ENCODE measurements around the gene CACHD1.

Gene CACHD1

DNA sequence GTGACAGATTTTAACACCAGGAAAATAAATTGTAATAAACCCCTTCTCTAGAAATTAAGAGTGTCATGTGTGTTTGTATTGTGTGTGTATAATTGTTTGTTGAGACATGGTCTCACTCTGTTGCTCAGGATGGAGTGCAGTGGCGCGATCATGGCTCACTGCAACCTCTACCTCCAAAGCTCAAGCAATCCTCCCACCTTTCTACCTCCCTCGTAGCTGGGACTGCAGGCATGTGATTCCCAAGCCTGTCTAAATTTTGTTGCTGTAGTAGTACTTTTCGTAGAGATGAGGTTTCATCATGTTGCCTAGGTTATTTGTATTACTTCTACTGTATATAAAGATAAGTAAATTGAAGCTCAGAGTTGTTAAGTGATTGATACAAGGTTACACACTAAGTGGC is 206.5 kb downstream of the CACHD1 start:
- no peaks in the 10 kb centered on the region for H3K9me3 ChIP-seq
- DNase-seq: no peak
- H3K4me1 ChIP-seq: no peaks in the 10 kb centered on the region
- no peak for TF ChIP-seq CTCF (IDR thresholded peaks at IDR 0.05)
- no peak overlapping the region for H3K27ac ChIP-seq
- no peak overlapping the region for H3K4me3 ChIP-seq
- H3K36me3 ChIP-seq: peaks cover 7 to 57% (median 34%) of the 10 kb centered on the region in 3 donors
- intact Hi-C loops (cut with DNase I; ENCODE audit: low total_unique reads): loop anchor here (5.0 to 10.0 kb wide), 2 partner anchors 204 to 392 kb away; partner anchors contain the start of gene CACHD1
- H3K27me3 ChIP-seq: no peaks in the 10 kb centered on the region

DNA sequence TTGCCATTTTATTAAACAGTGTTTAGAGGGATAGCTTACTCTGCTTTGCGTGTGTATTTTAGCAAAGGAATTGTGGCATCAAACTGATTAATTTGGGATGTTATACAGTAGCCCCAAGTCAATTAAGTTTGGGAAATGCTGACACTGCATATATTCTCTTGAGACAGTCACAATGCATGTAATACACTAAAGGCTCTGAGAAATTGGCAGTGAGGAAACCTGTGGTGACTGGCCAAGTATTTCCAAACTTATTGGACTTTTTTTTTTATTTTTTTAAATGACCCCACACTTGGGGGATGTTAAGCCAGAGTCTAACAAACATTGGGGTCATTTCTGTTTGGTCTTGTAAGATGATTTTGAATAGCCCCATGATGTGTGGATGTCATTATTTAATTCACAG is 207.6 kb downstream of the CACHD1 start:
- Histone ChIP-seq H3K4me1 (no peaks in the 10 kb centered on the region), H3K4me3 (no peak overlapping the region), H3K36me3 (peaks cover 7 to 63% (median 42%) of the 10 kb centered on the region in 3 donors), H3K27me3 (no peaks in the 10 kb centered on the region), H3K27ac (no peak overlapping the region), H3K9me3 (no peaks in the 10 kb centered on the region)
- no peak for TF ChIP-seq CTCF (IDR thresholded peaks at IDR 0.05)
- intact Hi-C loops (cut with DNase I; ENCODE audit: low total_unique reads): loop anchor here (5.0 to 10.0 kb wide), 2 partner anchors 205 to 393 kb away; partner anchors contain the start of gene CACHD1
- DNase-seq: no peak

DNA sequence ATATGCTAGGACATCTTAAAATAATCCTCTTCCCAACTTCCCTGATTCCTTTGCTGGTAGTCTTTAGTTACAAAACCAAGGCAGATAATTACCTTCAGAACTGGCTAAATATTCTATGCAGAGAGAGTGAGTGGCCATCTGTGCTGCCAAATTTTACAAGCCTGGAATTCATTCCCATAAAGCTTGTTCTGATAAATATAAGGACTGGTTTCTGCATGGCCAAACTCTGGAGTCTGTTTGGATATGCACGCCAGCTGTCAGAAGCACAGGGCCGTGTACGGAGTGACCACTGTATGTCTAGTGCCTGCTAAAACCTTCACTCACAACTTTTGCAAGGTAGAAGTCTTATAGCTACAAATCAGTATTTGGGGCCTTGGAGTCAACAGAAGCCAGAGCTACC is 208.4 kb downstream of the CACHD1 start:
- no peak for TF ChIP-seq CTCF (IDR thresholded peaks at IDR 0.05)
- DNase-seq: no peak
- no peaks in the 10 kb centered on the region for H3K9me3 ChIP-seq
- intact Hi-C loops (cut with DNase I; ENCODE audit: low total_unique reads): loop anchor here (5.0 to 10.0 kb wide), 2 partner anchors 206 to 394 kb away; partner anchors contain the start of gene CACHD1
- no peaks in the 10 kb centered on the region for H3K4me1 ChIP-seq
- H3K36me3 ChIP-seq: peaks cover 5 to 63% (median 39%) of the 10 kb centered on the region in 3 donors
- H3K27me3 ChIP-seq: no peaks in the 10 kb centered on the region
- H3K4me3 ChIP-seq: no peak overlapping the region
- H3K27ac ChIP-seq: no peak overlapping the region

DNA sequence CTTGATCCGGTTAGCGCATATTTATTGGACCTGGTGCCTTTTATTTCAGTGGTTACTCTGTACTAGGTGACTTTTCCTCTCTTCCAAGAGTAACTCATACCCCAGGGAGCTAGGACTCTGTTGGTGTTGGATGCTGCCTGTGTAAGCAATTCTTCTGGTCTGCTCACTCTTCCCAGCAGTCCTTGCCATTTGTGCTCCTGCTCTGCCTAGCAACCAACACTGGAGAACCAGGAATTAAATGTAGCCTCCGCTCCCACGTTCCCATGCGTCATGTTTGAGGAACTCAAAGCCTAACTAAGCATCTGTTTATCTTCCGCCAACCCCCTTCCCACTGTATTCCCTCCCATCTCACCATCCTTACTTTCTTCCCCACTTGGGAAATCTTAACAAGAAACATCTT is 209.2 kb downstream of the CACHD1 start:
- DNase-seq: no peak
- TF ChIP-seq CTCF (IDR thresholded peaks at IDR 0.05): no peak
- intact Hi-C loops (cut with DNase I; ENCODE audit: low total_unique reads): loop anchor here (5.0 to 10.0 kb wide), 2 partner anchors 207 to 394 kb away; partner anchors contain the start of gene CACHD1
- no peaks in the 10 kb centered on the region for H3K9me3 ChIP-seq
- no peaks in the 10 kb centered on the region for H3K27me3 ChIP-seq
- no peak overlapping the region for H3K4me3 ChIP-seq
- H3K4me1 ChIP-seq: no peaks in the 10 kb centered on the region
- peaks cover 4 to 67% (median 38%) of the 10 kb centered on the region in 3 donors for H3K36me3 ChIP-seq
- H3K27ac ChIP-seq: no peak overlapping the region

DNA sequence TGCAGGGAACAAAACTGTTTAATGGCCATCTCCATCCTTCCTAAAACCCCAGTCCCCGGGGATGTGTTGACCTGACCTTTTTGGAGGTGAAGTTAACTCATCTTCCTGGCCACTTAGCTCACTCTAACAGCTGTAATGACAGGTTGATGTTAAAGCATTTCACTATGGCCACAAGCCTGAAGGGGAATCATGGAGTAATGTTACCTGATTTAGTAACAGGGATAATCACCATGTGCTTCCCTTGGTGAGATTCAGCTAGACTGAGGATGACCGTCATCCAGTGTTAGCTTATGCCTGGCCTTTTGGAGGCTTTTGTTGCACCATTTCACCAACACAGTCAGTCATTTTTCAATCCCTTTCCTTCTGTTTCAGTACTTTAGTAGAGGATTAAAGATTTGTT is 210.7 kb downstream of the CACHD1 start:
- Histone ChIP-seq H3K27me3 (no peaks in the 10 kb centered on the region), H3K4me1 (no peaks in the 10 kb centered on the region), H3K36me3 (peaks cover 4 to 79% (median 38%) of the 10 kb centered on the region in 3 donors), H3K27ac (no peak overlapping the region), H3K4me3 (no peak overlapping the region), H3K9me3 (no peaks in the 10 kb centered on the region)
- no peak for TF ChIP-seq CTCF (IDR thresholded peaks at IDR 0.05)
- intact Hi-C loops (cut with DNase I; ENCODE audit: low total_unique reads): no loop called here
- DNase-seq: no peak

GRCh38 chr1:64681043-64681442 is 211.1 kb downstream of the CACHD1 start:
- Histone ChIP-seq H3K27ac (no peak overlapping the region), H3K27me3 (no peaks in the 10 kb centered on the region), H3K4me3 (no peak overlapping the region), H3K4me1 (no peaks in the 10 kb centered on the region), H3K36me3 (peaks cover 4 to 82% (median 38%) of the 10 kb centered on the region in 3 donors), H3K9me3 (no peaks in the 10 kb centered on the region)
- DNase-seq: no peak
- TF ChIP-seq CTCF (IDR thresholded peaks at IDR 0.05): no peak
- intact Hi-C loops (cut with DNase I; ENCODE audit: low total_unique reads): no loop called here
